ENCODE measurements around the gene EGF.

The EGF gene

GRCh38 chr4:110049951-110050925 lies 137.6 kb downstream of the EGF start:
- Histone ChIP-seq H3K9me3 (ENCODE audit: insufficient read depth, low read depth, low read length) (no peaks in the 10 kb centered on the region), H3K9ac (ENCODE audit: low read depth, low read length) (no peak overlapping the region), H3K4me3 (ENCODE audit: low read length) (no peak overlapping the region), H3K4me1 (ENCODE audit: insufficient read depth, low read length) (no peaks in the 10 kb centered on the region), H3K27me3 (ENCODE audit: insufficient read depth, low read length) (no peaks in the 10 kb centered on the region), H3K36me3 (ENCODE audit: insufficient read depth, low read depth, low read length) (peaks cover 53% of the 10 kb centered on the region), H3K27ac (ENCODE audit: low read length) (no peak overlapping the region)

- H3K9me3 ChIP-seq (ENCODE audit: insufficient read depth, low read depth, low read length) = no peaks in the 10 kb centered on the region
- no peaks in the 10 kb centered on the region for H3K4me1 ChIP-seq (ENCODE audit: insufficient read depth, low read length)
- no peak overlapping the region for H3K4me3 ChIP-seq (ENCODE audit: low read length)
- no peak overlapping the region for H3K9ac ChIP-seq (ENCODE audit: low read depth, low read length)
- no peaks in the 10 kb centered on the region for H3K27me3 ChIP-seq (ENCODE audit: insufficient read depth, low read length)
- no peak overlapping the region for H3K27ac ChIP-seq (ENCODE audit: low read length)
- peaks cover 61% of the 10 kb centered on the region for H3K36me3 ChIP-seq (ENCODE audit: insufficient read depth, low read depth, low read length)
These were observed 142.6 kb downstream of the EGF start for GRCh38 chr4:110055158-110055768.

GRCh38 chr4:110058677-110059076 lies 146.0 kb downstream of the EGF start:
- Histone ChIP-seq H3K36me3 (ENCODE audit: insufficient read depth, low read depth, low read length) (peaks cover 37% of the 10 kb centered on the region; the same call in 1 of the 2 replicates), H3K4me3 (ENCODE audit: low read length) (no peak overlapping the region), H3K9me3 (ENCODE audit: insufficient read depth, low read depth, low read length) (no peaks in the 10 kb centered on the region), H3K9ac (ENCODE audit: low read depth, low read length) (no peak overlapping the region), H3K27me3 (ENCODE audit: insufficient read depth, low read length) (no peaks in the 10 kb centered on the region), H3K27ac (ENCODE audit: low read length) (no peak overlapping the region), H3K4me1 (ENCODE audit: insufficient read depth, low read length) (no peaks in the 10 kb centered on the region)

GRCh38 chr4:110059556-110060191 lies 147.0 kb downstream of the EGF start:
- no peaks in the 10 kb centered on the region for H3K4me1 ChIP-seq (ENCODE audit: insufficient read depth, low read length)
- no peak overlapping the region for H3K4me3 ChIP-seq (ENCODE audit: low read length)
- no peak overlapping the region for H3K9ac ChIP-seq (ENCODE audit: low read depth, low read length)
- no peaks in the 10 kb centered on the region for H3K9me3 ChIP-seq (ENCODE audit: insufficient read depth, low read depth, low read length)
- peak overlapping the region; percentile 26 for H3K27ac ChIP-seq (ENCODE audit: low read length)
- peaks cover 35% of the 10 kb centered on the region; the same call in 1 of the 2 replicates for H3K36me3 ChIP-seq (ENCODE audit: insufficient read depth, low read depth, low read length)
- H3K27me3 ChIP-seq (ENCODE audit: insufficient read depth, low read length) = no peaks in the 10 kb centered on the region

GRCh38 chr4:110061076-110061475 lies 148.4 kb downstream of the EGF start:
- H3K36me3 ChIP-seq (ENCODE audit: insufficient read depth, low read depth, low read length) = peaks cover 28% of the 10 kb centered on the region; the same call in 1 of the 2 replicates
- no peaks in the 10 kb centered on the region for H3K4me1 ChIP-seq (ENCODE audit: insufficient read depth, low read length)
- no peaks in the 10 kb centered on the region for H3K27me3 ChIP-seq (ENCODE audit: insufficient read depth, low read length)
- no peak overlapping the region for H3K27ac ChIP-seq (ENCODE audit: low read length)
- H3K9me3 ChIP-seq (ENCODE audit: insufficient read depth, low read depth, low read length) = no peaks in the 10 kb centered on the region
- H3K4me3 ChIP-seq (ENCODE audit: low read length) = no peak overlapping the region
- no peak overlapping the region for H3K9ac ChIP-seq (ENCODE audit: low read depth, low read length)
